ENCODE results near the gene MED19. TPM values are rescaled to one million over a fixed set of nuclear protein-coding genes. Genes with fewer than 3 reads are reported as not detected.

The MED19 gene
- total RNA-seq, 1 experiment from 2014 or later, result 29.7 TPM

DNA sequence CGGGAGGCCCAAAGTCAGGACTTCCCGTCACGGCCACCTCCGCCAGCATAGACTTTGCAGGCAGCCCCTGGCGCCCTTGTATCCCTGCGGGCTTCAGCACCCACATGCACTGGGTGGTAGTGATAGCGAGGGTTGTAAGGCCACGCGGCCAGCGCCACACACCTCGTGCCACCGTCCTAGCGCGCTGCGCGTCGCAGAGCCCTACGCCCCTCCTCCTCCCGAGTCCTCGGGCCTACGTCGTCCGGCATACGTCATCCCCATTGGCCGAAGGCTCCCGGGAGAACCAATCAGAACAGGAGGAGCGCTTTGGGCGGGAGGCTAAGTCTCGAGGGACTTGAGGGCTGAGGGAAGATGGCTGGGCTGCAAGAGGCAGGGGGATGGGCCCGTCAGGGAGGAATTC lies 40.9 kb upstream of the MED19 start:
- no peaks in the 10 kb centered on the region; the same call in 1 of the 2 replicates for H3K4me1 ChIP-seq (ENCODE audit: control insufficient read depth, insufficient read depth, low read length)
- CTCF ChIA-PET, result no interaction called here
- intact Hi-C loops (cut with micrococcal nuclease; ENCODE audit: unreplicated experiment) (no loop called here), in situ Hi-C loops (cut with HindIII; ENCODE audit: low pct_unique_long_range_greater_than_20kb, low sequenced_read_pairs) (no loop called here)
- no peak for DNase-seq (ENCODE audit: low read depth, low spot score)
- no peak overlapping the region for H3K4me3 ChIP-seq (ENCODE audit: low read depth in 2 of 2, low read length in 2 of 2)
- POLR2A ChIA-PET, result no interaction called here
- no peaks in the 10 kb centered on the region for H3K9me3 ChIP-seq (ENCODE audit: control insufficient read depth, insufficient read depth, low read depth, low read length)
- no TSS peak for BruUV-seq (replicated peaks)
- no peaks in the 10 kb centered on the region for H3K36me3 ChIP-seq (ENCODE audit: control insufficient read depth, insufficient read depth, low read length)
- ATAC-seq, result no peak
- TF ChIP-seq, protein P1, sequence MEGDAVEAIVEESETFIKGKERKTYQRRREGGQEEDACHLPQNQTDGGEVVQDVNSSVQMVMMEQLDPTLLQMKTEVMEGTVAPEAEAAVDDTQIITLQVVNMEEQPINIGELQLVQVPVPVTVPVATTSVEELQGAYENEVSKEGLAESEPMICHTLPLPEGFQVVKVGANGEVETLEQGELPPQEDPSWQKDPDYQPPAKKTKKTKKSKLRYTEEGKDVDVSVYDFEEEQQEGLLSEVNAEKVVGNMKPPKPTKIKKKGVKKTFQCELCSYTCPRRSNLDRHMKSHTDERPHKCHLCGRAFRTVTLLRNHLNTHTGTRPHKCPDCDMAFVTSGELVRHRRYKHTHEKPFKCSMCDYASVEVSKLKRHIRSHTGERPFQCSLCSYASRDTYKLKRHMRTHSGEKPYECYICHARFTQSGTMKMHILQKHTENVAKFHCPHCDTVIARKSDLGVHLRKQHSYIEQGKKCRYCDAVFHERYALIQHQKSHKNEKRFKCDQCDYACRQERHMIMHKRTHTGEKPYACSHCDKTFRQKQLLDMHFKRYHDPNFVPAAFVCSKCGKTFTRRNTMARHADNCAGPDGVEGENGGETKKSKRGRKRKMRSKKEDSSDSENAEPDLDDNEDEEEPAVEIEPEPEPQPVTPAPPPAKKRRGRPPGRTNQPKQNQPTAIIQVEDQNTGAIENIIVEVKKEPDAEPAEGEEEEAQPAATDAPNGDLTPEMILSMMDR (IDR thresholded peaks at IDR 0.05), result no peak
- TF ChIP-seq TCF7L2 (IDR thresholded peaks at IDR 0.05; ENCODE audit: low read depth, low read length) (no peak), SIN3A (IDR thresholded peaks at IDR 0.05; ENCODE audit: borderline replicate concordance, insufficient read depth, low read depth, low read length) (no peak), POLR2AphosphoS5 (IDR thresholded peaks at IDR 0.05; ENCODE audit: low read depth, low read length) (no peak)
- TF ChIP-seq, protein P2, sequence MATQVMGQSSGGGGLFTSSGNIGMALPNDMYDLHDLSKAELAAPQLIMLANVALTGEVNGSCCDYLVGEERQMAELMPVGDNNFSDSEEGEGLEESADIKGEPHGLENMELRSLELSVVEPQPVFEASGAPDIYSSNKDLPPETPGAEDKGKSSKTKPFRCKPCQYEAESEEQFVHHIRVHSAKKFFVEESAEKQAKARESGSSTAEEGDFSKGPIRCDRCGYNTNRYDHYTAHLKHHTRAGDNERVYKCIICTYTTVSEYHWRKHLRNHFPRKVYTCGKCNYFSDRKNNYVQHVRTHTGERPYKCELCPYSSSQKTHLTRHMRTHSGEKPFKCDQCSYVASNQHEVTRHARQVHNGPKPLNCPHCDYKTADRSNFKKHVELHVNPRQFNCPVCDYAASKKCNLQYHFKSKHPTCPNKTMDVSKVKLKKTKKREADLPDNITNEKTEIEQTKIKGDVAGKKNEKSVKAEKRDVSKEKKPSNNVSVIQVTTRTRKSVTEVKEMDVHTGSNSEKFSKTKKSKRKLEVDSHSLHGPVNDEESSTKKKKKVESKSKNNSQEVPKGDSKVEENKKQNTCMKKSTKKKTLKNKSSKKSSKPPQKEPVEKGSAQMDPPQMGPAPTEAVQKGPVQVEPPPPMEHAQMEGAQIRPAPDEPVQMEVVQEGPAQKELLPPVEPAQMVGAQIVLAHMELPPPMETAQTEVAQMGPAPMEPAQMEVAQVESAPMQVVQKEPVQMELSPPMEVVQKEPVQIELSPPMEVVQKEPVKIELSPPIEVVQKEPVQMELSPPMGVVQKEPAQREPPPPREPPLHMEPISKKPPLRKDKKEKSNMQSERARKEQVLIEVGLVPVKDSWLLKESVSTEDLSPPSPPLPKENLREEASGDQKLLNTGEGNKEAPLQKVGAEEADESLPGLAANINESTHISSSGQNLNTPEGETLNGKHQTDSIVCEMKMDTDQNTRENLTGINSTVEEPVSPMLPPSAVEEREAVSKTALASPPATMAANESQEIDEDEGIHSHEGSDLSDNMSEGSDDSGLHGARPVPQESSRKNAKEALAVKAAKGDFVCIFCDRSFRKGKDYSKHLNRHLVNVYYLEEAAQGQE (IDR thresholded peaks at IDR 0.05; ENCODE audit: insufficient read depth in 1 of 2, low read depth in 2 of 2, low read length in 1 of 2), result no peak
- no peaks in the 10 kb centered on the region for H3K27me3 ChIP-seq (ENCODE audit: control insufficient read depth, insufficient read depth, low read length)
- no peak overlapping the region for H3K27ac ChIP-seq (ENCODE audit: low read length)

DNA sequence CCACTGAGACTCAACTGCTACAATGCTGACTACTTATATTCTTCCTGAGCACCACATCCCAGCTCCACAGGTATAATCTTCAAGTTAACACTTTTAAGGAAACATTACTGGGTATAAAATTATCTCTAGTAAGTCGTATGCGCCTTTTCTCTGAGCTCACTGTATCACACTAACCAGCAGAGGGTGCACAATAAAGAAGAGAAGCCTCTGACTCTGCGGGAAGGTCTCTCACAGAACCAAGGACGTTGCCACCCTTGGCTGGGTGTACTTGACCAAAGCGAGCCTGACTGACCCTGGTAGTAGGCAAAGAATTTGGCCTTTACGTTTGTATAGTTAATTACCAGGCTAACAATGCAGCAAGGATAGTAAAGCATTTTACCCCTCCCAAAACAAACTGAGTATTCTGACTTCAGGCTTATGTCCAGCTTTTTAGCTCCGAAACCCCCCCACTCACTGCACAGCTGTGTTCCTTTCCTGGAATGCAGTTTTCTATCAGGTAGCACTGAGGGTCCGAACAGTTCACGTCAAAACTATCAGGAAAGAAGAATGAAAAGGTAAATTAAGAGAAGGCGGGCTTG lies 39.8 kb upstream of the MED19 start, which contains the start of gene BTBD18:
BTBD18 (minus strand) TSS at position 144 of the 578 bp plus-strand sequence. CDS start 631 bp downstream, outside the sequence.
- Histone ChIP-seq H3K36me3 (ENCODE audit: control insufficient read depth, insufficient read depth, low read length) (no peaks in the 10 kb centered on the region), H3K27ac (ENCODE audit: low read length) (peak within 1 kb of the TSS; percentile 12; the same call in 1 of the 2 replicates), H3K27me3 (ENCODE audit: control insufficient read depth, insufficient read depth, low read length) (no peaks in the 10 kb centered on the region), H3K4me1 (ENCODE audit: control insufficient read depth, insufficient read depth, low read length) (no peaks in the 10 kb centered on the region; the same call in 1 of the 2 replicates), H3K9me3 (ENCODE audit: control insufficient read depth, insufficient read depth, low read depth, low read length) (no peaks in the 10 kb centered on the region), H3K4me3 (ENCODE audit: low read depth in 2 of 2, low read length in 2 of 2) (no peak within 1 kb of the TSS)
- ATAC-seq (peak; percentile 91), DNase-seq (ENCODE audit: low read depth, low spot score) (no peak)
- TF ChIP-seq, protein P2 (IDR thresholded peaks at IDR 0.05; ENCODE audit: insufficient read depth in 1 of 2, low read depth in 2 of 2, low read length in 1 of 2), result no peak
- TF ChIP-seq, protein P1 (IDR thresholded peaks at IDR 0.05), result peak; percentile 81
- TF ChIP-seq SIN3A (IDR thresholded peaks at IDR 0.05; ENCODE audit: borderline replicate concordance, insufficient read depth, low read depth, low read length), result no peak
- POLR2A ChIA-PET, result interaction anchor here (0.5 to 1.6 kb wide), 2 partner anchors 9 to 32 kb away, joined by 4 to 6 read pairs; partner anchors contain the start of gene CTNND1
- no TSS peak for BruUV-seq (replicated peaks)
- in situ Hi-C loops (cut with HindIII; ENCODE audit: low pct_unique_long_range_greater_than_20kb, low sequenced_read_pairs), result no loop called here
- intact Hi-C loops (cut with micrococcal nuclease; ENCODE audit: unreplicated experiment), result loop anchor here (1.0 kb wide), 1 partner anchor 49 kb away; no protein-coding TSS in a partner anchor
- CTCF ChIA-PET, result interaction anchor here (1.1 to 2.0 kb wide), 4 partner anchors 9 to 535 kb away, joined by 3 to 34 read pairs (median 4); no protein-coding TSS in a partner anchor
